ENCODE results near the gene GEMIN7.

Gene GEMIN7

DNA sequence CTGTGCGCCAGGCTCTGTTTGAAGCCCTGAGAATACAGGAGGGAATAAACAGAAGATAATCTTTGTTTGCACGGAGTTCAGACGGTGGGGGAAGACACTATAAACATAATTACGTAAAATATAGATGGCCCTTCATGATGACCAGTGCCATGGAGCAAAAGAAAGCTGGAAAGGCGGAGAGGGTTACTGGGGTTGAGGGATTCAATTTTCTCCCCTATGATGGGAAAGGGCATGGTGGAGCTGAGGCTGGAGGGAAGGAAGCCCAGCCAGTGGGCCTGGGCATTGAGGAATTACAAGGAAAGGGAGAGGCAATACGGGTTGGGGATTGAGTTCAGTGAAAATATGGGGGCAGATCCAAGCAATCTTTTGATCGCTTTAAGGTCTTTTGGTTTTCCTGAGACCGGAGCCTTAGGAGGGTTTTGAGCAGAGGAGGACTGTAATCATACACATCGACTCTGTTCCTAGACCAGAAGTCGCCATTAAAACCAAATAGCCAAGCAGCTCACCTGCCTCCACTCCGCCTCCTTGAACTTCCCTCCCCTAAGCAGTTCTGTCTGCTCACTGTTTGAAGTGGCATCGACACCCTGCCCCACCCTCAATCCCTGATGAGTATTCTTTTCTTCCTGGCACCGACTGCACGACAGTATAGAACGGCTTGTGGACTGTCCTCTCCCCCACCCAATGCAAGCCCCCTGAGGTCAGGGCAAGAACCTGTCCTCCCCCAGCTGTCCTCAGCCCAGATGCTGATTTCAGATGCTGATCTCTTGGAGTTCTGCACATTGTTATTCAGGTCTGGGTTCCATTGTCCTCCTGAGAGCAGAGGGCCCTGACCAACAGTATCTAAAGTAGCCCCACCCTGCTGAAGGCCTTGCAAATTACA, 2.0 kb upstream of the GEMIN7 start:
- intact Hi-C loops (cut with DNase I) = no loop called here

DNA sequence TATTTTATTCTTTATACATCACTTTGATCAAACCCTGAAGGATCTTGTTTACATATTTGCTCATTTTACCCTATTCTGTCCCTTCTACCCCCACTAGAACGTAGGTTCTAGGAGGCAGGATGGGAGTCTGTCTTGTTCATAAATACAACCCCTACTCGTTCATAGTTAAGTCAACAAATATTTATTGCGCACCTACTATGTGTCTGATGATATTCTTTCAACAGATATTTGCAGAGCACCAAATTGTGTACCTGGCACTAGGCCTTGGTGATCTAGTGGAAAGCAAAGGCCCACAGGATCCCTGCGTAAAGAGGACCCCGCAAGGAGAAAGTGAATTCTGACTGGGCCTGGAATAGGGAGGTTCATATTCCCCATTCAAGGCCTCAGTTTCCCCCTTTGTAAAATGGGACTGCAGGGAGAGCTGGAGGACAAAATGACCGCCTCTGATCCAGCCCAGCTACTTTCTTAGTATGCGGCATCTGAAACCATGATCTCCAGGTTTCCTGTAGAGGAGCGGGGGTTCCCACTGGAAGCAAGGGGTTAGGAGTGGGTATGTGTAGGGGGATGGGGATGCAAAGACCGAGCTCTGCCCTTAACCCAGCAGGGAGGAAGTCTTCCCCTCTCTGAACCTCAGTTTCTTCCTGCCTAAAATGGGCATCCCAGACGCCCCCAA, 534 bp upstream of the GEMIN7 start:
- no peak for DNase-seq
- intact Hi-C loops (cut with DNase I) = no loop called here

More for the DNA sequence above, 2.0 kb upstream of the GEMIN7 start:
- DNase-seq = no peak

DNA sequence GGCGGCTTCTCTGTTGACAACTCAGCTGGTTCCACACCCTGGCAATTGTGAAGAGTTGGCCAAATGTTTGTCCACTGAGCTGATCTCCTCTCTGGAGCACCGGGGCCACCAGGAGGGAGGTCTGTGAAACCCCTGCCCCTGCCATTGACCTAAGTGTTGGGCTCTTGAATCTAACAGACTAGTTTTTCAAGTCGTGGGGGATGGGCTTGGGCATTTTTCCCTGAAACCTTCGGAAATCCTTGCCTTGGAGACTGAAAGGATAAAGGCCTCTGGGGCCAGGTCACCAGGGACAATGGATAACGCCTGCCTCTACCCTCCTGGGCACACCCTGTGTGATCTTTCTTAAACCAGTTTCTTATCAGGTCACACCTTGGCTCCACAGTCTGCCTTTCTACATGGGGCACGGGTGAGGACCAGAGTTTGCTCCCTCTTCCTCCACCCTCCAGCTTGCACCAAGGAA, 881 bp downstream of the GEMIN7 start:
- DNase-seq = no peak
- intact Hi-C loops (cut with DNase I) = no loop called here

DNA sequence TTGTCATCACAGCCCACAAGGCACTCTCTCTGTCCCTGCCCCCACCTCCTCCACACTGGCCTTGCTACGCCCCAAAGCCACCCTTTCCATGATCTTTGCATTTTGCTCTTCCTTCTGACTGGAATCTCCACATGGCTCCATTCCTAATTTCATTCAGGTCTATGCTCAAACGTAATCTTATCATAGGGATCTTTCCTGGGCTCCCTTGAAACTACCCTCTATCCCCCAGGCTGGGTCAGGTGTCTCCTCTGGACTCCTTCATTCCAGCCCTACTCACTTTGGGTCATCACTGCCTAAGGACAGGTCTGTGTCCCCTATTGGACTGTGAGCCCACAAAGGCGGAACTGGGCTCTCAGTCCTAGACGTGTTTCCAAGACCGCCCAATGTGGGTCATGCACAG, 3.1 kb downstream of the GEMIN7 start:
- intact Hi-C loops (cut with DNase I) = no loop called here

DNA sequence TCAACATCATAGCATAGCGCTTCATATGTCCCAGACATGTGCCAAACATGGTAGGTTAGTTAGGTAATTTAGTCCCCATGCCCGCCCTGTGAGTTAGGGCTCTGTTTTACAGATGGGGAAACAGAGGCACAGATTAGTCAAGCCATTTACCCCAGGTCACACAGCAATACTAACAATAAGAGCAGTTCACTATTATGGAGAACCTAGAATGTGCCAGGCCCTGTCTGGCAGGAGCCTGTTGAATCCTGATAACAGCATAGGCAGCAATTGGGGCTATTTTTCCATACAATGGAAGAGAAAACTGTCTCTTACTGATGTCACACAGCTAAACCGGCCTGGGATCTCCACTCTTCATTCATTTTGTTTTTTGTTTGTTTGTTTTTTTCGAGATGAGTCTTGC, 7.4 kb downstream of the GEMIN7 start:
- intact Hi-C loops (cut with DNase I) = no loop called here
- DNase-seq = no peak

More for the DNA sequence above, 3.1 kb downstream of the GEMIN7 start:
- DNase-seq = no peak

DNA sequence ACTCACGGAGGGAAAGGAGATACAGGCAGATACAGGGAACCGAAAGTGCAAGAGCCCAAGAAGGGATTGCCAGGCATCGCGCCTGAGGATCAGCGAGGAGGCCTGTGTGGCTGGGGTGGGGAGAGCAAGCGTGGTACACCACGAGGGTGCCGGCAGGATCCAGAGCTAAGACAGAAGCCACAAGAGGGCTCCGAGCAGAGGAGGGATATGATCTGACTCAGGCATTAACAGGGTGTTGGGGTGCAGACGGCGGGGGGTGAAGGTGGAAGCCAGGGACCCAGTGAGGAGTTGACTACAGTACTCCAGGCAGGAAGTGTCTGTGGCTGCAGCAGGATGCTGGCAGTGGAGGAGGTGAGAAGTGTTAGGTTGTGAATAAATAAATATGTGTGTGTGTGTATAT, 8.5 kb downstream of the GEMIN7 start:
- DNase-seq = peak in 1 of 42 donors; percentile 23
- intact Hi-C loops (cut with DNase I) = no loop called here

DNA sequence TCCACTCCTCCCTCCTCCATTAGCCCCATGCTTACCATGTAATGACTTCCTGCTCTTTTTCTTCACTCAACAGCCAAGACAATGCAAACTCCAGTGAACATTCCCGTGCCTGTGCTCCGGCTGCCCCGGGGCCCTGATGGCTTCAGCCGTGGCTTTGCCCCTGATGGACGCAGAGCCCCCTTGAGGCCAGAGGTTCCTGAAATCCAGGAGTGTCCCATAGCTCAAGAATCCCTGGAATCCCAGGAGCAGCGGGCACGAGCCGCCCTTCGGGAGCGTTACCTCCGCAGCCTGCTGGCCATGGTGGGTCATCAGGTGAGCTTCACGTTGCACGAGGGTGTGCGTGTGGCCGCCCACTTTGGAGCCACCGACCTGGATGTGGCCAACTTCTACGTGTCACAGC, 11.0 kb downstream of the GEMIN7 start:
- DNase-seq = no peak
- intact Hi-C loops (cut with DNase I) = loop anchor here (5.0 kb wide), 1 partner anchor 87 kb away; the partner anchor contains the start of genes BLOC1S3 and TRAPPC6A

DNA sequence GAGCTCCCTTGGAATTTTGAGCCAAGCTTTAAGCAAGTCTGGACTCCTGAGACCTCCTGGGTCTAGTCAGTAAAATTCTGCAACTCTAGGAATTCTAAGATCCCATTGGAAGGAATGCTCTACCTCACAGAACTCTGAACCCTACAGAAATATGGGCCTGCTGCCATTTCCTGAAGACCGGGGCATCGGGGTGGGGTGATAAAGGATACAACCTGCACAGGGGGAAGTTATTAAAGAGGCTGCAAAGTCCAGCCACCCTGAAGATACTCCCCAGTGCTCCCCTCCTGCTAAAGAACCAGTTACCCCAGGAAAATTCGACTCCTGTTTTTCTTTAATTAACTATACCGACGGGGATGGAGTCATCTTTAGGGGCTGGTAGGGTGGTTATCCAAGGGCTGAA, 11.5 kb downstream of the GEMIN7 start:
- intact Hi-C loops (cut with DNase I) = loop anchor here (5.0 kb wide), 1 partner anchor 87 kb away; the partner anchor contains the start of genes BLOC1S3 and TRAPPC6A
- no peak for DNase-seq

DNA sequence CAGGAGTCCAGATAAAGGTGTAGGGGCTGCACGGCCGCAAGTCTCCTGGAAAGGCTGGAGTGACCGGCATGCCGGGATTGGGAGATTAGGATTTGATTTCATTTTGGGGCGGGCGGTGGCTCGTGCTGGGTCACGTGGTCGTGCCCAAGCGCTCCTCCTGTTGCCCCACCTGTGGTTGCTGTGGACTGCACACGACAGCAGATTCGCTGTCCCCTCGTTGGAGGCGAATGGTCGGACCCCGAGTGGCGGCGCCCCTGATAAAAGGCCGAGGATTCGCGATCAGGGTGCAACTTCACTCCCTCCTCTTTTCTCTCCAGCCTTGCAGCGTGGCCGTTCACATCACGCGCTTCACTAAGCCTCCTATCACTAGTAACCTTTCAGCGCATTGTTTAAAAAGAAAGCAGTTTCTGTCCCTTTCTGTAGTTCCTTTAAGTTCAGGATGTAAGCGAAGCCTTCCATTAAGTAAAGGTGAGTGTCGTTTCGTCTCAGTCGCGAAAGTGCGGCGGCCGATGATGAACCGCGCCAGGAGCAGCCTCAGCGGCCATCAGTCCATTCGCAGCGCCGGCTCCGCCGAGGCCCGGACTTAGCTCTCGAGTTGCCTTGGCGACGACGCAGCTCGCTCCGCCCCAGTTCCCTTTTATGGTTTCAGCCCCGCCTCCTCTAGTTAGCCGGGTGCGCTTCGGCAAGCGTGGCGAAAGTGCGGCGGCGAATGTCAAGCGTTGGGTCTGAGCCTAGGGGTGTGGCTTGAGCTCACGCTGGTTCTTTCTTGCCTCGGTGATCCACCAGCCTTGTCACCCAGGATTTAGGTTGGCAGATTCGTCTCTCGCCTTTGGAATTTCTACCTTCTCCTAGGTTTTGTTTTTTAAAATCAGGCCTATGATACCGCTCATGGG, 12.2 kb downstream of the GEMIN7 start:
- DNase-seq = peak; percentile 98 to 100 (median 99)
- intact Hi-C loops (cut with DNase I) = loop anchor here (5.0 kb wide), 1 partner anchor 86 kb away; the partner anchor contains the start of genes BLOC1S3 and TRAPPC6A

DNA sequence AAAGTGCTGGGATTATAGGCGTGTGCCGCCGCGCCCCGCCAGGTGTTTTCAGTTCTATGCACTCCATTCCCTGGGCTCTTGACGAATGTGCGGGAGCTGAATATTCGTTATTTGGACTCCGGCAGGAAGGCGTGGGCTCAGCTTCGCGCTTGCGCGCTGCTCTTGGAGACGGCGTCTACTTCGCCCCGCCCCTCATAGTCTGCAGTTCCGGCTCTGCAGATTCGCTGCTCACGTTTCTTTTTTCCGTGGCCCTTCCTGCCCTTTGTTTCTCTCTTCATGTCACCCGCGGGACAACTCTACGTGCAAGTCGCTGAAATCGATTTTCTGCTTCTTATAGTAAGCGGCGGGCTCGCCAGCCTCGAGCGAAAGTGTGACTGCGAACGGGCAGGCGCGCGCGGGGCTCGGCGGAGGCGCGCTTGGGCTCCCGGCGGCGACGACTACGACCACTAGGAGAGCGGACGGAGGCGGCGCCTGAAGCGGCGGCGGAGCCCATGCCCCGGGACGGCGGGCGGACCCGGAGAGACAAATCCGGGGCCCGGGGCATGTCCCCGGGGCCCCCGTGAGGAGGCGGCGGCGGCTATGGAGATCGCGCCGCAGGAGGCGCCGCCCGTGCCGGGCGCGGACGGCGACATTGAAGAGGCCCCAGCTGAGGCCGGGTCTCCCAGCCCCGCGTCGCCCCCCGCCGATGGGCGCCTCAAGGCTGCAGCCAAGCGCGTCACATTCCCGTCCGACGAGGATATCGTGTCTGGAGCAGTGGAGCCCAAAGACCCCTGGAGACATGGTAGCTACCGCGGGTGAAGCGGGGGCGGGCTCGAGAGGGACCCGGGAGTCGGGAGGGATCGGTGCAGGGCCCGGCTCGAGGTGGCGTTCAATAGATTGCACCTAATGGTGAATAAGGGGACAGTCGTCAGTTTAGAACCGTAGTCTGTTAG, 14.0 kb downstream of the GEMIN7 start, which contains the start of gene PPP1R37:
Gene PPP1R37 (plus strand): TSS at position 433 of the 932 bp plus-strand sequence. CDS start 147 bp downstream, at position 580.
- DNase-seq = peak; percentile 85 to 97 (median 94)
- intact Hi-C loops (cut with DNase I) = loop anchor here (5.0 kb wide), 1 partner anchor 84 kb away; the partner anchor contains the start of genes BLOC1S3 and TRAPPC6A

DNA sequence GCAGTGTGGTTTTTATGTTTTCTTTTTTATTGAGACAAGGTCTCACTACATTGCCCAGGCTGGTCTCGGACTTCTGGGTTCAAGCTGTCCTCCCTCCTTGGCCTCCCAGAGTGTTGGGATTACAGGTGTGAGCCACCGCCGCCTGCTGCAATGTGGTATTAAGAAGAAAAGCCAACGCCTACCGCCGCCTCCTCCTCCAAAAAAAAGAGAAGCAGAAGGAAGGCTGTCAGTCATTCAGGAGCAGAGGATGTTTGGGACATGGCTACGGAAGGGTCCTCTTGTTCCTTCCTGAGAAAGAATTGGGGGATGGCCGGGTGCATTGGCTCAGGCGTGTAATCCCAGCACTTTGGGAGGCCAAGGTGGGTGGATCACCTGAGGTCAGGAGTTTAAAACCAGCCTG, 15.1 kb downstream of the GEMIN7 start:
- DNase-seq = no peak
- intact Hi-C loops (cut with DNase I) = loop anchor here (5.0 kb wide), 1 partner anchor 83 kb away; the partner anchor contains the start of genes BLOC1S3 and TRAPPC6A

DNA sequence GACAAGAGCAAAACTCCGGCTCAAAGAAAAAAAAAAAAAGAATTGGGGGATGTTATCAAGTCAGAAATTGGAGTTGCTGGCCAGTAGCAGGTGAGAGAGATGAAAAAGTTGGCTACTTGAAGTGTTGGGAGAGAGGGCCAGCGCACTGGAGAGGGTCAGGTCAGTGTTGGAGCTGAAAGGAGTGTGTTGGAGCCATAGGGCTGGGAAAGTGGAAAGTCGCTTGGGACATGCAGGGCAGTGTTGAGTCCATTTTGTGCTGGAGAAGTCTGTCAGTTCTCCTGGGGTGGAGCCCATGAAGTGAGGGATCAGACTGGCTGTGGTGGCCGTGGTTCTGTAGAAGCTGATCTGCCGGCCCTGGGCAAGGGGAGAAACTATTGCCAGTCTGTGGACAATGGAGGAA, 15.6 kb downstream of the GEMIN7 start:
- DNase-seq = no peak
- intact Hi-C loops (cut with DNase I) = loop anchor here (5.0 kb wide), 1 partner anchor 83 kb away; the partner anchor contains the start of genes BLOC1S3 and TRAPPC6A

DNA sequence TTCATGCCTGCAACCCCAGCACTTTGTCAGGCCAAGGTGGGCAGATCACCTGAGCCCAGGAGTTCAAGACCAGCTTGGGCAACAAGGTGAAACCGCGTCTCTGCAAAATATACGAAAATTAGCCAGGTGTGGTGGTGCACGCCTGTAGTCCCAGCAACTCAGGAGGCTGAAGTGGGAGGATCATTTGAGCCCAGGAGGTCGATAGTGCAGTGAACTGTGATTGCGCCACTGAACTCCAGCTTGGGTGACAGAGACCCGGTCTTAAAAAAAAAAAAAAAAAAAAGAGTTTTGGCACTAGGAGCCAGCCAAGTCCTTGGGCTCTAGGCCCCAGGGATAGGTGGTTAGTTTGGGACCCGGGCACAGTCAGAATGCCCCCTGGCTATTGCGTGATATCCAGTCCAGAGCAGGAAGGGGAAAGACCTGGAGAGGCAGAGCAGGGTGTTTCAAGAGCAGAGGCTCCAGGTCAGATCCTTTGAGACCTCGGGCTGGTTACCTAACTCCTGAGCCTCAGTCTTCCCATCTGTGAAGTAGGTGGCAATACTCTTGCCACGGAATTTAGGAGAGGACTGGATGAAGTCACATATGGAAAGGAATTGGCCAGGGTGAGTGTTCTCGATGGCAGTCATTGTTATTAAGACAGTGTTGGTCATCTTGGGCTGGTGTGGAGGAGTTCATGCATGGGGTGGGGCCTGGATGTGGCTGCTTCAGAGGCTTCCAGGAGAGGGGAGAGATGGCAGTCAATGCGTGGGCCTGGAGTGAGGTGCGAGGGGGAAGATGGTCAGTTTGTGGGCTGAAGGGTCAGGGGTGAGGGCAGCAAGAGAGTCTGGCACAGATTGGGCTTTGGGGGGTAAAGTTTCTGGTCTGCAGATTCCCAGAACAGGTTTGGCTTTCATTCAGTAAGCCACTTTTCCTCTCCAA, 16.7 kb downstream of the GEMIN7 start:
- no peak for DNase-seq
- intact Hi-C loops (cut with DNase I) = no loop called here

DNA sequence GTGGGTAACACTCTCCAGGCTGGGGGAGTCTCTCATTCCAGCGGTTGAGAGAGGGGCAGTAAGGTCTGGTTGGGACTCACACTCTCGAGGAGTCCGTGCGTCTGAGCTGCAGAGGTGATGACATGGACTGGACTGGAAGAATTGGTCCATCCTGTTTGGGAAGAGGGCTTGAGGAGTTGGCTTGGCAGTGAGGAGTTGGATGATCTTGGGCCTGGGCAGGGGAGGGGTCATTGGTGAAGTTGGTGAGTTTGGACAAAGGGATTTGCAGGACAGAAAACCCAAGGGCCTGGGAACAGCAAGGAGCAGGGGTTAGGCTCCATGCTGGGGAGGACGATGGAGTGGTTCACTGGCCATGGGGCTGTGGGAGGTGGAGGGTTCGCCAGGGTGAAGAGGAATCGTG, 17.6 kb downstream of the GEMIN7 start:
- intact Hi-C loops (cut with DNase I) = no loop called here
- no peak for DNase-seq

DNA sequence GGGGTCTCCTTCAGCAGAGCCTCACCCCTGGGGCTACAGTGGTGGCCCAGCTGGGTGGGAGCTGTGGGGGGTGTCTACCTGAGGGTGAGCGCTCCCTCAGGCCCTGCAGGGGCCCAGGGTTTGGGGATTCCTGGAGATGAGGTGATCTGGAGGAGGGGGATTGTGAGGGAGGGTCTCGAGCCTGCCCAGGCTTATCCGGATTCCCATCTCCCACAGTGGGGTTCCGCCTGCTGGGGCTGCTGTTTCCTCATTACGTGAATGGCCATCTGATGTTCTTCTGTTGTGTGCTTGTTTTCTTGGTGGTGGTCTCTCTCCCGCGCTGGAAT, 18.4 kb downstream of the GEMIN7 start:
- intact Hi-C loops (cut with DNase I) = no loop called here
- DNase-seq = no peak

DNA sequence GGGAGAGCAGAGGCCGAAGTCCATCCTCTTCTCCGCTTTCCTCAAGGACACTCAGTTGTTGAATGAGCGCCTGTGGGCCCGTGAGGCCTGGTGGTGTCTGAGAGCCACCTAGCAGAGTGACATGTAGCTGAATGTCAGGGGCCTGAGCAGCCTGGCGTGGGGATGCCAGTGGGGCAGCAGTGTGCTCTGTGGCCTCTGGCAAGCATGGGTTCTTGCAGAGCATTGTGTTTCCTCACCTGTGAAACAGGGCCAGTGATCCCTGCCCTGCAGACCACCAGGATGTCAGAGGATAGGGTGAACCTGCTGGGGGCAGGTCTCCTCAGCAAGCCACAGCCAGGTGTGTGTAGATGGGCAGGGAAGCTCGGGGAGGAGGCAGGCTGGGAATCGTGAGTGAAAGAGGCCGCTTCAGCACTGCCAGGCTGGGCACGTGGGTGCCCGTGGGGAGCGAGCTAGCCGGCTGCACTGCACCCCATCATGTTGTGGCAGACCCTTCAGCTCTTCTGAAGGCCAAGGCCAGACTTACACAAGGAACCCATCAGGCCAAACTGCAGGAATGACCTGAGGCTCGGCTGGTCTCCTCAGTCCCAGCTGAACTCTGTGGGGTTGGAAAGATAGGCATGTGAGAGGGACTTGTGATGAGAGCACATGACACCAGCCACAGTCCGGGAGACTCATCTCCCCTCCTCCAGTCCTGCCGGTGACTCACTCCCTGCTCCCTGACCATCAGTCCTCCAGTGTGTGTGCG, 18.9 kb downstream of the GEMIN7 start:
- intact Hi-C loops (cut with DNase I) = no loop called here
- peak in 26 of 42 donors; percentile 14 to 87 (median 52) for DNase-seq

All from head of caudate nucleus (tissue), 42 donors.